GM19395 (cell line): ENCODE results near the gene APC.

ENCODE experiments used
- ATAC-seq: cut with Tn5 transposase; IDR thresholded peaks from one replicate; pipeline ENCODE4 v1.9.1; 2021; ENCODE audit warnings: mild to moderate bottlenecking, moderate library complexity; ENCODE audit not compliant: unreplicated experiment

APC gene

GRCh38 chr5:112892776-112893175, 155.1 kb downstream of the APC start:
- ATAC-seq = no peak

- no peak for ATAC-seq
Measured at GRCh38 chr5:112895682-112896081, 158.0 kb downstream of the APC start.
